ENCODE data around the gene FXYD3.
A peak's percentile ranks its signal among the peaks of the same experiment; 100 is the strongest.
"Not testable (repeated sequence)": the region's sequence is repeated elsewhere in the genome, so short reads cannot be mapped to it uniquely, and the experiment has no call there.

The FXYD3 gene

GRCh38 chr19:35143231-35143715 lies 27.6 kb downstream of the FXYD3 start, which contains the start of gene FXYD7:
Gene FXYD7, plus strand, starts transcription at chr19:35143255. Its CDS starts 79 bp downstream, at chr19:35143334.
- DNase-seq, result no peak

GRCh38 chr19:35143818-35144217 lies 28.2 kb downstream of the FXYD3 start:
- DNase-seq, result no peak

DNA sequence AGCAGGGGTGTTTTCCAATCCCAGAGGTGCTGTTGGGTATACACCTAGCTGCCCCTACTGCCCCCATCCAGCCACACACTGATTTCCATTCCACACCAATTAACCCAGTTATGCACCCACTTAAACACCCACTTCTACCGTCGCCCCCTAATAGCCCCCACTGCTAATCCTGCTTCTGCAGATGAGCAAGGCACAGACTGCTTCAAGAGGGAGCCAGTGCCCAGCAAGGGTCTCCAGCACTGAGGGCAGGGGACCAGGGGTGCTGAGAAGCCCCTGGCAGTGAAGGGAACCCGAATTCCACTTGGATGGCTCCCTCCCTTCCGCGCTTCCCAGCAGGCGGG lies 28.6 kb downstream of the FXYD3 start:
- DNase-seq, result no peak

DNA sequence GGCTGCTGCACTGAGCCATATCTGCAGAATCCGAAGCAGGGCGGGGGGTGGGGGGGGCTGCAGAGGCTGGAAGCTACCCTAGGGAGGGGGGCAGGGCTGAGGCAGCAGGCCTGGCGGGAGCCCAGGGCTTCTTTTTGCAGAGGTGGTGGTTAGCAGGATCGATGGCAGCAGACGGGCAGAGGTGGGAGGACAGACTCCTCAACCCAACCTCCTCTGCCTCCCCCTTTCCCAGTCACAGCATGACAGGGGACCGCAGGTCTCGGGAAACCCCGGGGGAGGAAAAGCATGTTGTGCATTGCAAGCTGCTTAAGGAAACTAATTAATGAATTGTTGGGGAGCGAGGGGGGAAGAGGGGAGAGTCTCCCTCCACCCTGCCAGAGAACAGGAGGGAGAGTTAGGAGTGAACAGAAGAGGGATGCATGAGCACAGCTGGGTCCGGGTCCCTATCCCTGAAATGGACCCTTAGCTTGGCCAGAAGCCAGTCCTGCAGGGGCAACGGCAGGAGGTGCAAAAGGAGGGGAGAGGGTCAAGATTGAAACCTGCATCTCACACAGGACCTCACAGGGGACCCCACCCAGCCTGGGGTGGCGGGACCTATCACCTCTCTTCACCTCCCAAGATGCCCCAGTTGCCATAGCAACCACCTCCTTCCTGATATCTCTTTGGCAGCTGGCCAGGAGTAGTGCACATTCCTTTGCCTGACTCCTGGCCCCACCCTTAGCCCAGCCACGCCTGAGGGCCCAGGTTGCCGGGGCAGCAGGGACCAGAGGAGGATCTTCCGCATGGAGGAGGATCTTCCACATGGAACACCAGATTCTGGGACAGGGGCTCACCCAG lies 29.2 kb downstream of the FXYD3 start:
- peak; percentile 86 for DNase-seq

- DNase-seq, result no peak
Observed at GRCh38 chr19:35146746-35147459, 31.3 kb downstream of the FXYD3 start.

DNA sequence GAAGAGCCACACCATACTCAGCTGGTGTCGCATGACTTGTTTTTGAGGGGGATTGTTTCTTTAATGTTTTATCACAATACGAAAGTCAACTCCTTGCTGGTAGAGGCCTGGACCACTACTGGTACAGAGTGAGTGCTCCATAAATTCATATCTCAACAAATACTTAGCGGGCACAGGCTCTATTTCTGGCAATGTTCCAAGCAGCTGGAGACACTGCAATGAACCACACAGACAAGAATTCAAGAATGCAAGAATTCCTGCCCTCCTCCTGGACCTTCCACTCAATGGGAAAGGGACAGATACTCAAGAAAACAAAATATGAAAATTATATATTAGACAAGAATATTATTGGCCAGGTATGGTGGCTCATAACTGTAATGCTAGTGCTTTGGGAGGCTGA lies 33.8 kb downstream of the FXYD3 start:
- DNase-seq, result no peak

DNA sequence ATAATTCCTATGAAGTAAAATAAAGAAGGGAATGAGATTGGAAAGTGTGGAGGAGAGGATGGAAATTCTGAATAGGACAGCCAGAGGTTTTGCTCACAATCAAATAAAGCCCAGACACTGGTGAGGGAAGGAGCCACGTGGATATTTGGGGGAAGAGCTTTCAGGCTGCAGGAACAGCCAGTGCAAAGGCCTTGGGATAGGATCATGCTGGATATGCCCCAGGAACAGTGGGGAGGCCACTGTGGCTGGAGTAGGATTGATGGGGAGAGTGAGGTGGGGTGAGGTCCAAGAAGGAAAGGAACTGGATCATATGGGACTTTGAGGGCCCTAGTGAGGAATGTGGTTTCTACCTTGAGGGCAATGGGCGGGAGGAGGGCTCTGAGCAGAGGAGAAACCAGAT lies 34.8 kb downstream of the FXYD3 start:
- no peak for DNase-seq

- no peak for DNase-seq
Observed at GRCh38 chr19:35151273-35152065, 35.8 kb downstream of the FXYD3 start.

GRCh38 chr19:35153129-35153522 lies 37.5 kb downstream of the FXYD3 start:
- not testable (repeated sequence) for DNase-seq

GRCh38 chr19:35153701-35154524 lies 38.3 kb downstream of the FXYD3 start:
- no peak for DNase-seq

DNA sequence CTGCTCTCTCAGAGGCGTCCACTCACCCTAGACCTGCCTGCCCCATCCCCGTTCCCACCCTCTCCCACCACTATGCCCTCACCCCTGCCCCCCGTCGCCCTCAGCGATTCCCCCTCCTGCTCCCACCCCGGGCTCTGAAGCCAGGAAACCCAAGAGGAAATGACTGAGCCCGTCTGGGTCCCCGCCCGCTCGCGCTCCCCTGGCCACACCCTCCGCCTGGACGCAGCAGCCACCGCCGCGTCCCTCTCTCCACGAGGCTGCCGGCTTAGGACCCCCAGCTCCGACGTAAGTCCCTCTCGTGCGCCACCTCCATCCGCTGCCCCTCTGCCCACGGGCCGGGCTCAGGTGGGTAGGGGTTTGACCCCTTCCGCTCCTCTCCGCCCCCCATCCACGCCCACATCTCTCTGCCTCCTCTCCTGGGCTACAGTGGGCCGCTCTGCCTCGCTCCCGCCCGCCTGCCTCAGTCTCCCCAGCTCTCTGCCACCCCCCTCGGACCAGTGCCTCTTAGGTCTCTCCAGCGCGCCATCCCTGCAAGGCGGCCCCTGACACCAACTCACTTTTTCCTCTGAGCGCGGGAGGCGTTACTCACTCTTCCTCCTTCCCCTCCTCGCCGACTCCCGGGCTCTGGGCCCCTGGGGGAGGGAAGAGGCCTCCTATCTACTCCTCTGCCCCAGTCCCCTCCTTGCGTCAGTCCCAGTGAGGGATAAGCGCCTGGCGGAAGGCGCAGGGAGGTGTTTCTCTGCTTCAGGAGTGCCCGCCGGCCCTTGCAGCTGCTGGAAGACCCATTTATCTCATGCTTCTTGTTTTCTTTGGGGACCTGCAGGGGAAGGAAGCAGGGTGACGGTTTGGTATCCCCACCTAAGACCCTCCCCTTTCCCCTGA lies 39.1 kb downstream of the FXYD3 start, which contains the start of gene FXYD5:
Gene FXYD5 (plus strand): TSS at position 211 of the 882 bp plus-strand sequence. CDS start 816 bp downstream, outside the sequence.
- DNase-seq, result peak; percentile 6

- no peak for DNase-seq
Observed at GRCh38 chr19:35155441-35155840, 39.8 kb downstream of the FXYD3 start.

GRCh38 chr19:35155981-35156672 lies 40.5 kb downstream of the FXYD3 start:
- no peak for DNase-seq

DNA sequence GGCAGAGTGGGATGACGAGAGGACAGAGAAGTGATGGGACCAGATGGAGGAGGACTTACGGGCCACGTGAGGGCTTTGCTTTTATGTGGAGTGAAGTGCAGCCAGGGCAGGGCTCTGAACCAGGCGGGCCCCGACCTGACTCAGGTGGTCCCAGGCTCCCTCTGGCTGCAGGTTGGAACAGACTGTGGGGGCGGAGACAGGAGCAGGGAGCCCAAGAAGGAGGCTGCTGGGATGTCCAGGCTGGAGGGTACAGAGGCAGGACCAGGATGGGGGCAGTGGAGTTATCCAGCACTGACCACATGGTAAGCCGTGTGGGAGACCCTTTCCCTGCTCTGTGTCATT lies 41.0 kb downstream of the FXYD3 start:
- DNase-seq, result no peak

GRCh38 chr19:35157431-35157830 lies 41.8 kb downstream of the FXYD3 start:
- DNase-seq, result no peak

GRCh38 chr19:35159606-35160005 lies 44.0 kb downstream of the FXYD3 start:
- DNase-seq, result no peak

DNA sequence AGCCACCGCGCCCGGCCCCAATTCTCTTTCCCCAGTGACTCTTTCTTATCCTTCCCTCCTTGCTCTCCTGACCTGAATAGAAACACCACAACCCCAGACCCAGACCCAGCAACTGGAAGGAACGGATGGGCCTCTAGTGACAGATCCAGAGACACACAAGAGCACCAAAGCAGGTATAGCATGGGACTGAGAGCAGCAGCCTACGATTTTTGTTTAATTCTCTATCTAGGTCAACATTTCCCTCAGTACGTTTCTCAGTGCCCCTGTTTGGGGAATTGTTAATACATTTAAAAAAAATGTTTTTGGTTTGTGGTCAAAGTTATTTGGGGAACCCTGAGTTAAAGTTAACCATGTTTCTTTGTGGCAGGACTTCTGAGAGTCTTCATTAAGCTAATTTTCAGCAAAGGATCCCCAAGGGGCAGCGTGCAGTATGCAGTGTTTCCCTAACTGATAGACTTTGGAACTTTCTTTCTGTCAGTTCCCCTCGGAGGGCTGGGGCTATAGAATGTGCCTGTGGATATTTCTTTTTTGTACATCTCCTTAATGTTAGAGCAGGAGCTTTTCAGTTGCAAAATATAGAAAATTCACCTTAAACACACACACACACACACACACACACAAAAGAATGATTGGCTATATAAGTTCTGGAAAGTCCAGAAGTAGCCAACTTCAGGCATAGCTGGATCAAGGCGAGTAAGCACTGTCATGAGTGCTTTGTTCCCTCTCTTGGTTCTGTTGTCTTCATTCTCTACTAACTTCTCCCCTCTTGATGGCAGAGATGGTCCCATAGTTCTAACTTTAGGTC lies 45.2 kb downstream of the FXYD3 start:
- DNase-seq, result no peak

DNA sequence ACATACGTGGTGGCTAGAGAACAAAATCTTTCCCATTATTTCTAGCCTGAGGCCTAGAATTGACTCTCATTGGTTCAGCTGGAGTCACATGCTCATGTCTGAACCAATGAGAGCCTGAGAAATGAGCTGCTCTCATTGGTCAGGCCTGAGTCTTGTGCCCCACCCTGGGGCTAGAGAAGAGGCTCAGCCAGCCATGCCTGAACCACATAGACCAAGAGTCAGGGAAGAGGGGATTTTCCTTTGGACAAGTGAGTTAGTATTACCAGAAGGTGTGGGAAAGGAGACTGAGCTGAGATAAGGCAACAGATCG lies 45.8 kb downstream of the FXYD3 start:
- DNase-seq, result no peak

GRCh38 chr19:35162471-35163326 lies 47.1 kb downstream of the FXYD3 start:
- no peak for DNase-seq

Data from kidney glomerular epithelial cell (primary cell).